Measurements from ENCODE around the gene LGI4. TPM values are rescaled to one million over a fixed set of nuclear protein-coding genes. Genes with fewer than 3 reads are reported as not detected.

Gene LGI4
- total and polyA plus RNA-seq, 2 experiments from 2014 or later, result 3.4 to 4.3 TPM

GRCh38 chr19:35138305-35138892, 3.5 kb upstream of the LGI4 start, which contains the start of gene FXYD1:
Gene FXYD1, plus strand, starts transcription at chr19:35138824. Its CDS starts 1,256 bp downstream, at chr19:35140080.
- DNase-seq (ENCODE audit: low spot score) (no peak), ATAC-seq (no peak)
- H3K27ac Mint-ChIP-seq, result peak within 1 kb of the TSS; percentile 57; the same call in 1 of the 2 replicates
- Histone ChIP-seq H4K20me1 (replicated peaks; ENCODE audit: insufficient read depth) (no peaks in the 10 kb centered on the region), H3F3A (replicated peaks; ENCODE audit: low read depth) (0 out of 2 replicates have a peak, but pooled peaks cover 9% of the 10 kb centered on the region), H2AFZ (no peak within 1 kb of the TSS), H3K4me2 (no peak within 1 kb of the TSS), H3K27me3 (ENCODE audit: insufficient read depth) (peaks cover 11% of the 10 kb centered on the region; the same call in 1 of the 2 replicates), H3K9me2 (ENCODE audit: insufficient read depth) (no peaks in the 10 kb centered on the region), H3K4me1 (ENCODE audit: insufficient read depth) (peaks cover 27% of the 10 kb centered on the region), H3K27ac (ENCODE audit: low read depth) (no peak within 1 kb of the TSS), H3K79me2 (replicated peaks; ENCODE audit: insufficient read depth) (no peaks in the 10 kb centered on the region), H3K36me3 (ENCODE audit: insufficient read depth) (no peaks in the 10 kb centered on the region), H3K4me3 (no peak within 1 kb of the TSS)
- H3K9me3 Mint-ChIP-seq, result no peaks in the 10 kb centered on the region; the same call in 2 of the 3 replicates
- peaks cover 36% of the 10 kb centered on the region for H3K4me1 Mint-ChIP-seq
- peaks cover 26% of the 10 kb centered on the region for H3K27me3 Mint-ChIP-seq (ENCODE audit: insufficient read depth, low read depth, poor library complexity)
- no peaks in the 10 kb centered on the region; the same call in 2 of the 3 replicates for H3K36me3 Mint-ChIP-seq (ENCODE audit: low read depth)
- H3K4me3 Mint-ChIP-seq, result no peak within 1 kb of the TSS; the same call in 2 of the 3 replicates
- no peak for TF ChIP-seq EZH2 (IDR thresholded peaks at IDR 0.05; ENCODE audit: low read depth, unreplicated experiment)
- no peak for TF ChIP-seq ZNF462 (CRISPR knock-in tag; IDR thresholded peaks at IDR 0.05)
- no peak for TF ChIP-seq CTCF (conservative IDR thresholded peaks at IDR 0.05; ENCODE audit: low read depth in 2 of 2)
- TF ChIP-seq ZNF114 (CRISPR knock-in tag; IDR thresholded peaks at IDR 0.05), result no peak
- TF ChIP-seq ETS1 (IDR thresholded peaks at IDR 0.05), result no peak
- no peak for TF ChIP-seq POLR2AphosphoS5 (IDR thresholded peaks at IDR 0.05; ENCODE audit: low read depth)
- TF ChIP-seq EZH2phosphoT487 (IDR thresholded peaks at IDR 0.05; ENCODE audit: unreplicated experiment), result no peak
- TF ChIP-seq NANOG (IDR thresholded peaks at IDR 0.05; ENCODE audit: borderline replicate concordance), result no peak
- TF ChIP-seq STAT1 (IDR thresholded peaks at IDR 0.05; ENCODE audit: unreplicated experiment), result no peak
- no peak for TF ChIP-seq CREB1 (CRISPR knock-in tag; IDR thresholded peaks at IDR 0.05; ENCODE audit: low read depth)
- no peak for TF ChIP-seq ZNF331 (CRISPR knock-in tag; IDR thresholded peaks at IDR 0.05; ENCODE audit: low read depth)
- TF ChIP-seq REST (IDR thresholded peaks at IDR 0.05; ENCODE audit: unreplicated experiment), result no peak
- TF ChIP-seq JUNB (IDR thresholded peaks at IDR 0.05; ENCODE audit: unreplicated experiment), result no peak

Data from GM23338 (cell line).